ENCODE results near the gene HOXD12. TPM values are rescaled to one million over a fixed set of nuclear protein-coding genes. Genes with fewer than 3 reads are reported as not detected.

HOXD12 gene
- total RNA-seq, 1 experiment from 2014 or later, result 0.58 TPM

DNA sequence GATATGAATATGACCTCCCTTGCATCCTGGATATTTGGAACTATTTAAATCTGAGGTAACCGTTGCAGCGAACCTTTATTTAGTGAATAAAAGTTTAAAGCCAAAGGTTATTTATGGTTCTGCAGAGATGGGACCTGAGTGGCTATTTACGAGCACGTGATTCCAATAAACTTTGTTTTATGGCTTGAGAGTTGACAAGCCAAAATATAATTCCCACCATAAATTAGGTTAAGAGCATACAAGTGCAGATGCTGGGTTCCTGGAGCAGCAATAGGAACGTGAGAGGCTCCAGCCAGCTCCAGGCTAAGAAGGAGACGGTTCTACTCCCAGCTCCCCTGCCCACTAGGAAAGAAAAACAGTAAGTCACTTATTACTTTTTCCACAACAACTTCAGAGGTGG is 46.5 kb downstream of the HOXD12 start:
- no peaks in the 10 kb centered on the region for H3K27me3 ChIP-seq (replicated peaks; ENCODE audit: insufficient read depth, low read depth, low read length, poor library complexity)
- no peak for DNase-seq (ENCODE audit: low spot score)
- H3K4me3 ChIP-seq (ENCODE audit: low read depth, low read length, poor library complexity, severe bottlenecking), result no peak overlapping the region
- TF ChIP-seq EZH2 (IDR thresholded peaks at IDR 0.05; ENCODE audit: borderline replicate concordance, low read depth, low read length, poor library complexity, severe bottlenecking), result no peak
- TF ChIP-seq, protein P1, sequence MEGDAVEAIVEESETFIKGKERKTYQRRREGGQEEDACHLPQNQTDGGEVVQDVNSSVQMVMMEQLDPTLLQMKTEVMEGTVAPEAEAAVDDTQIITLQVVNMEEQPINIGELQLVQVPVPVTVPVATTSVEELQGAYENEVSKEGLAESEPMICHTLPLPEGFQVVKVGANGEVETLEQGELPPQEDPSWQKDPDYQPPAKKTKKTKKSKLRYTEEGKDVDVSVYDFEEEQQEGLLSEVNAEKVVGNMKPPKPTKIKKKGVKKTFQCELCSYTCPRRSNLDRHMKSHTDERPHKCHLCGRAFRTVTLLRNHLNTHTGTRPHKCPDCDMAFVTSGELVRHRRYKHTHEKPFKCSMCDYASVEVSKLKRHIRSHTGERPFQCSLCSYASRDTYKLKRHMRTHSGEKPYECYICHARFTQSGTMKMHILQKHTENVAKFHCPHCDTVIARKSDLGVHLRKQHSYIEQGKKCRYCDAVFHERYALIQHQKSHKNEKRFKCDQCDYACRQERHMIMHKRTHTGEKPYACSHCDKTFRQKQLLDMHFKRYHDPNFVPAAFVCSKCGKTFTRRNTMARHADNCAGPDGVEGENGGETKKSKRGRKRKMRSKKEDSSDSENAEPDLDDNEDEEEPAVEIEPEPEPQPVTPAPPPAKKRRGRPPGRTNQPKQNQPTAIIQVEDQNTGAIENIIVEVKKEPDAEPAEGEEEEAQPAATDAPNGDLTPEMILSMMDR (conservative IDR thresholded peaks at IDR 0.05; ENCODE audit: low read depth, low read length), result no peak
- CTCF ChIA-PET, result no interaction called here
- peaks cover 72% of the 10 kb centered on the region for H3K36me3 ChIP-seq (ENCODE audit: insufficient read depth, low read length, poor library complexity, severe bottlenecking)
- H3K4me1 ChIP-seq (ENCODE audit: insufficient read depth, low read length, poor library complexity, severe bottlenecking), result peaks cover 44% of the 10 kb centered on the region
- BruUV-seq (replicated peaks), result no TSS peak
- POLR2A ChIA-PET (ENCODE audit: low non-redundant PET), result interaction anchor here (0.6 kb wide), 1 partner anchor 311 kb away, joined by 8 read pairs; no protein-coding TSS in a partner anchor
- intact Hi-C loops (cut with micrococcal nuclease; ENCODE audit: unreplicated experiment), result no loop called here
- H3K9me3 ChIP-seq (ENCODE audit: low read depth, low read length, poor library complexity, severe bottlenecking), result no peaks in the 10 kb centered on the region
- H3K27ac ChIP-seq (ENCODE audit: low read depth, low read length, poor library complexity, severe bottlenecking), result no peak overlapping the region

GRCh38 chr2:176146645-176147044 is 47.0 kb downstream of the HOXD12 start:
- Histone ChIP-seq H3K27me3 (replicated peaks; ENCODE audit: insufficient read depth, low read depth, low read length, poor library complexity) (no peaks in the 10 kb centered on the region), H3K4me1 (ENCODE audit: insufficient read depth, low read length, poor library complexity, severe bottlenecking) (peaks cover 39% of the 10 kb centered on the region), H3K4me3 (ENCODE audit: low read depth, low read length, poor library complexity, severe bottlenecking) (no peak overlapping the region), H3K27ac (ENCODE audit: low read depth, low read length, poor library complexity, severe bottlenecking) (no peak overlapping the region), H3K9me3 (ENCODE audit: low read depth, low read length, poor library complexity, severe bottlenecking) (no peaks in the 10 kb centered on the region), H3K36me3 (ENCODE audit: insufficient read depth, low read length, poor library complexity, severe bottlenecking) (peaks cover 76% of the 10 kb centered on the region)
- CTCF ChIA-PET, result no interaction called here
- DNase-seq (ENCODE audit: low spot score), result no peak
- TF ChIP-seq EZH2 (IDR thresholded peaks at IDR 0.05; ENCODE audit: borderline replicate concordance, low read depth, low read length, poor library complexity, severe bottlenecking), result no peak
- TF ChIP-seq, protein P1 (conservative IDR thresholded peaks at IDR 0.05; ENCODE audit: low read depth, low read length), result no peak
- POLR2A ChIA-PET (ENCODE audit: low non-redundant PET), result no interaction called here
- intact Hi-C loops (cut with micrococcal nuclease; ENCODE audit: unreplicated experiment), result no loop called here
- BruUV-seq (replicated peaks), result no TSS peak

DNA sequence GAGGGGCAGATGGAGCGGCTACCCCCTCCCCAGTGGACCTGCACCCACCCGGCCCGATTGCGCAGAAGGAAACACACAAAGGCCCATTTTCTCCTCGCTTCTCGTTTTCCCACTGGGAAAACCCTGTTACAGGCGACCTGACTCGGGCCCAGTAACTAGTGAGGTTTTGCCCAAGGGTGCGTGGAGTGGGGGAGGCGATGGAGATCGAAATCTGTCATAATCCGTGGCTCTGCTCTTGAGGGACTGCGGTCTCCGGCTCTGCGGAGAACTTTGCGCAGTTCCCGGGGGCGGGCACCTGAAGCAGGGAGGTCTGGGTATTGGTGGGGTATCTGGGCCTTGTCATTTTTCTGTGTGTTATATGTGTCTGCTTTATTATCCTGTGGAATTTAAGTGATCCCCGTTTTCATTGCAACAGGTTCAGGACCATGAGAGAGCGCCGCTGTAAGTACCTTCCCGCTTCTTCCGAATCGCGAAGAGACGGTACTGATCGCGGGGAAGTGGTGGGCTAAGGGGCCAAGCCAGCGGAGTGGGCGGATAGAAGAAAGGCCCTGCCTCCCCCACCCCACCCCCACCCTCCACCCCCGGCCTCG is 47.7 kb downstream of the HOXD12 start:
- TF ChIP-seq, protein P1 (conservative IDR thresholded peaks at IDR 0.05; ENCODE audit: low read depth, low read length), result no peak
- TF ChIP-seq EZH2 (IDR thresholded peaks at IDR 0.05; ENCODE audit: borderline replicate concordance, low read depth, low read length, poor library complexity, severe bottlenecking), result no peak
- ChIA-PET POLR2A (ENCODE audit: low non-redundant PET) (no interaction called here), CTCF (no interaction called here)
- Histone ChIP-seq H3K9me3 (ENCODE audit: low read depth, low read length, poor library complexity, severe bottlenecking) (no peaks in the 10 kb centered on the region), H3K4me1 (ENCODE audit: insufficient read depth, low read length, poor library complexity, severe bottlenecking) (peaks cover 35% of the 10 kb centered on the region), H3K36me3 (ENCODE audit: insufficient read depth, low read length, poor library complexity, severe bottlenecking) (peaks cover 78% of the 10 kb centered on the region), H3K27ac (ENCODE audit: low read depth, low read length, poor library complexity, severe bottlenecking) (no peak overlapping the region), H3K27me3 (replicated peaks; ENCODE audit: insufficient read depth, low read depth, low read length, poor library complexity) (no peaks in the 10 kb centered on the region), H3K4me3 (ENCODE audit: low read depth, low read length, poor library complexity, severe bottlenecking) (no peak overlapping the region)
- intact Hi-C loops (cut with micrococcal nuclease; ENCODE audit: unreplicated experiment), result no loop called here
- BruUV-seq (replicated peaks), result no TSS peak
- no peak for DNase-seq (ENCODE audit: low spot score)
